Karpas-422 (cell line): Measurements from ENCODE around the gene FARS2. TPM values are rescaled to one million over a fixed set of nuclear protein-coding genes. Genes with fewer than 3 reads are reported as not detected.

ENCODE experiments used
- DNase-seq: peaks from one replicate; pipeline ENCODE4 v3.0.0-alpha.2; 2015
- H2AFZ ChIP-seq: fragments of 200-600 bp; sonication (generic); 2 replicates; pipeline ENCODE4 v1.6.1; 2014; ENCODE audit warnings: antibody characterized with exemption, low read length, mixed read lengths
- H3K27ac ChIP-seq: fragments of 200-600 bp; sonication (generic); 2 replicates; pipeline ENCODE4 v1.5.1; 2014; ENCODE audit warnings: mild to moderate bottlenecking, low read length, moderate library complexity
- H3K27me3 ChIP-seq: fragments of 200-600 bp; sonication (generic); 2 replicates; pipeline ENCODE4 v1.6.1; 2014; ENCODE audit warnings: low read length, mixed read lengths
- H3K36me3 ChIP-seq: fragments of 200-600 bp; sonication (generic); 2 replicates; pipeline ENCODE4 v1.6.1; 2014; ENCODE audit warnings: low read length, mixed read lengths; ENCODE audit not compliant: insufficient read depth
- H3K4me1 ChIP-seq: fragments of 200-600 bp; sonication (generic); 2 replicates; pipeline ENCODE4 v1.6.1; 2014; ENCODE audit warnings: mild to moderate bottlenecking, low read length, mixed read lengths
- H3K4me2 ChIP-seq: fragments of 200-600 bp; sonication (generic); 2 replicates; pipeline ENCODE4 v1.6.1; 2014; ENCODE audit warnings: low read length, low read depth, mild to moderate bottlenecking; ENCODE audit not compliant: poor library complexity, severe bottlenecking
- H3K4me3 ChIP-seq: fragments of 200-600 bp; sonication (generic); 2 replicates; pipeline ENCODE4 v1.5.1; 2014; ENCODE audit warnings: mild to moderate bottlenecking, antibody characterized with exemption, low read length, mixed read lengths
- H3K79me2 ChIP-seq: fragments of 200-600 bp; sonication (generic); 2 replicates; pipeline ENCODE4 v1.6.1; 2014; ENCODE audit warnings: mild to moderate bottlenecking, low read length, mixed read lengths
- H3K9ac ChIP-seq: fragments of 200-600 bp; sonication (generic); 2 replicates; pipeline ENCODE4 v1.6.0; 2014; ENCODE audit warnings: low read length
- H3K9me2 ChIP-seq: fragments of 200-600 bp; sonication (generic), shearing (Covaris generic); replicated peaks from 2 replicates; pipeline ENCODE4 v1.6.0; 2014; ENCODE audit warnings: mild to moderate bottlenecking, low read length, moderate library complexity; ENCODE audit not compliant: insufficient read depth
- H3K9me3 ChIP-seq: fragments of 300-700, 200-600 bp; sonication (generic); 2 replicates; pipeline ENCODE4 v1.6.1; 2014; ENCODE audit warnings: low read length, mixed read lengths
- H4K20me1 ChIP-seq: fragments of 200-600 bp; sonication (generic); 2 replicates; pipeline ENCODE4 v1.6.1; 2014; ENCODE audit warnings: mild to moderate bottlenecking, antibody characterized with exemption, low read length, low read depth; ENCODE audit not compliant: insufficient read depth
- total RNA-seq: library from RNA; depleted of rRNA; stranded (reverse); fragments of >200 nt; shearing (Covaris generic); gene quantifications from 2 replicates; pipeline ENCODE4 v1.2.3, GENCODE V29; 2014; ENCODE audit warnings: low replicate concordance; rRNA removed

Gene FARS2
- total RNA-seq = 9.0 and 16.0 TPM in 2 replicates

- H3K4me1 ChIP-seq = peaks cover 31% of the 10 kb centered on the region
- peak within 1 kb of the TSS; percentile 83 for H3K4me2 ChIP-seq
- H2AFZ ChIP-seq = peak within 1 kb of the TSS; percentile 86
- peaks cover 10% of the 10 kb centered on the region; the same call in 1 of the 2 replicates for H3K36me3 ChIP-seq
- H3K79me2 ChIP-seq = peaks cover 76% of the 10 kb centered on the region
- H3K27ac ChIP-seq = peak within 1 kb of the TSS; percentile 81
- peak within 1 kb of the TSS; percentile 90 for H3K4me3 ChIP-seq
- peak within 1 kb of the TSS; percentile 80 for H3K9ac ChIP-seq
- peak; percentile 95 for DNase-seq
- H3K9me3 ChIP-seq = no peaks in the 10 kb centered on the region
- no peaks in the 10 kb centered on the region for H4K20me1 ChIP-seq
- no peaks in the 10 kb centered on the region for H3K27me3 ChIP-seq
- no peaks in the 10 kb centered on the region for H3K9me2 ChIP-seq
Observed at GRCh38 chr6:5260661-5261544, at the start of gene FARS2, which contains the start of gene LYRM4. FARS2 (plus strand) TSS chr6:5261513. LYRM4 (minus strand) TSS chr6:5260950; CDS start chr6:5260733, 217 bp downstream.

GRCh38 chr6:5213836-5214235 lies 47.5 kb upstream of the FARS2 start:
- Histone ChIP-seq H3K4me1 (peaks cover 63% of the 10 kb centered on the region), H3K27ac (no peak overlapping the region), H2AFZ (no peak overlapping the region), H3K4me3 (no peak overlapping the region), H3K27me3 (no peaks in the 10 kb centered on the region), H3K4me2 (no peak overlapping the region), H4K20me1 (no peaks in the 10 kb centered on the region), H3K9me2 (no peaks in the 10 kb centered on the region), H3K36me3 (no peaks in the 10 kb centered on the region), H3K9me3 (no peaks in the 10 kb centered on the region), H3K79me2 (peaks cover 22% of the 10 kb centered on the region), H3K9ac (no peak overlapping the region)
- no peak for DNase-seq

DNA sequence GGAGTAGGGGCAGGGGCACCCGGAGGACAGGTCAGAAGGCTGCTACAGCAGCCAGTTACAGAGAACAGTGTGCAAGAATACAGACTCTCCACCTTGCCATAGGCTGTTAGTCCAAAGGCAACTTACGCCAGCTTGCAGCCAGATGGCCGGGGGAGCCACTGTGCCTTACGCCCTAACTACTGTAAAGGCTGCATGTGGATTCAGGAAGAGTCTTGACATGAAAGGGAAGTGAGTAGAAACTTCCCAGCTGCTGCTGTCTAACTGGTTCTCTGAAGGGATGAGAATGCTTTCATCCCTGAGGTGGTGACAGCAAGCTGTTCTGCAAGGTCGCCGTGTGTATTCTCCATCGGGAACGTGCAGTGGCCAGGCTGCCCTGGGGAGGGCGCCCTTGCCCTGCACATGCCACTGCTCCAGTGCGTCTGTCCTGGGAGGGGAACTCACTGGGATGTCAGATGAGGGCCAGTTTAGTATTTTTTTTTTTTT lies 46.7 kb upstream of the FARS2 start:
- H3K79me2 ChIP-seq = peaks cover 25% of the 10 kb centered on the region
- no peaks in the 10 kb centered on the region for H3K27me3 ChIP-seq
- no peak overlapping the region for H3K4me3 ChIP-seq
- peak; percentile 76 for DNase-seq
- peak overlapping the region; percentile 29 for H3K4me2 ChIP-seq
- H3K36me3 ChIP-seq = no peaks in the 10 kb centered on the region
- no peak overlapping the region for H3K27ac ChIP-seq
- no peak overlapping the region for H3K9ac ChIP-seq
- H3K4me1 ChIP-seq = peaks cover 71% of the 10 kb centered on the region
- no peaks in the 10 kb centered on the region for H4K20me1 ChIP-seq
- no peaks in the 10 kb centered on the region for H3K9me3 ChIP-seq
- no peaks in the 10 kb centered on the region for H3K9me2 ChIP-seq
- no peak overlapping the region for H2AFZ ChIP-seq

DNA sequence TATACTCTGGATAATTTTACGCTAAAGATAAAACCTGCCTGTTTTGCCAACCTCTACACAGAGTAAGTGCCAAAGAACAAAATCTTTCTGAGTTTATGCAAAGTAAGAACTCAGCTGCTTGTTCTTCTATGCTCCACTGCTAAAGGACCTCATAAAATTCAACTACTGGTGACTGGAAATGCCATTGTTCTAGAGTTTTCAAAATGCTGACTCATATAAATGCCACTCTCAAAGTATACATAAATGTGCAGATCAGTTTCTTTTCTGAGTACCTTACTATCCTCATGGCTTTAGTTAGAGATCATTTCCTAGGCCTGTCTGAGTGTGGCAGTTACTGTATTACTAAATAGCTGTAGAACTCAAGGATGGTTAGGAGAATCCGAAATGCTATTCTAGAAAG lies 46.2 kb upstream of the FARS2 start:
- H3K27ac ChIP-seq = peak overlapping the region; percentile 62
- no peak overlapping the region for H2AFZ ChIP-seq
- peaks cover 23% of the 10 kb centered on the region for H3K79me2 ChIP-seq
- DNase-seq = no peak
- H3K4me2 ChIP-seq = peak overlapping the region; percentile 29
- no peaks in the 10 kb centered on the region for H3K27me3 ChIP-seq
- H3K9me3 ChIP-seq = no peaks in the 10 kb centered on the region
- H3K4me3 ChIP-seq = no peak overlapping the region
- no peaks in the 10 kb centered on the region for H3K9me2 ChIP-seq
- H3K9ac ChIP-seq = no peak overlapping the region
- no peaks in the 10 kb centered on the region for H3K36me3 ChIP-seq
- no peaks in the 10 kb centered on the region for H4K20me1 ChIP-seq
- peaks cover 77% of the 10 kb centered on the region for H3K4me1 ChIP-seq

DNA sequence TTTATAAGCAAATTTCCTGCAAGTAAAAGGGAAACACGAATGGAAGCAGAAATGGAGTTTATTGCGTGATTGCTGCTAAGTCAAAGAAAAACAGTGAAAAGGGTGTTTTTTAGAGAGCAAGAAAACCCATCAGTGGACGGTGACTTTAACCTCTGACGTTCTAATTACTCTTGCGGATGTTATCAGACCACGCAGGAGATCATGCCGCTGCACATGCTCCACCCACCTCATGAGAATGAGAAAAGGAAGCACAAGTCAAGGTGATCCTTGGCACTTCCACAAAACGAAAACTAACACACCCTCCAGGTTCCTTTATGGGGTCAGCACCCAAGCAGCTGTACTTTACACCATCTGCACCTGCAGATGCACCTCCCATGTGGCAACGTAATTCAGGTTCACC lies 45.5 kb upstream of the FARS2 start:
- Histone ChIP-seq H3K36me3 (no peaks in the 10 kb centered on the region), H3K9me3 (no peaks in the 10 kb centered on the region), H3K9ac (no peak overlapping the region), H3K27me3 (no peaks in the 10 kb centered on the region), H3K79me2 (peaks cover 20% of the 10 kb centered on the region; the same call in 1 of the 2 replicates), H3K9me2 (no peaks in the 10 kb centered on the region), H3K27ac (peak overlapping the region; percentile 62), H3K4me3 (no peak overlapping the region), H2AFZ (no peak overlapping the region), H3K4me1 (peaks cover 81% of the 10 kb centered on the region), H3K4me2 (peak overlapping the region; percentile 29), H4K20me1 (no peaks in the 10 kb centered on the region)
- DNase-seq = peak; percentile 50

- Histone ChIP-seq H3K27me3 (no peaks in the 10 kb centered on the region), H3K27ac (peak overlapping the region; percentile 44; the same call in 1 of the 2 replicates), H3K4me2 (no peak overlapping the region), H3K4me1 (peaks cover 76% of the 10 kb centered on the region), H3K9me2 (no peaks in the 10 kb centered on the region), H2AFZ (no peak overlapping the region), H3K9ac (no peak overlapping the region), H3K9me3 (no peaks in the 10 kb centered on the region), H3K36me3 (no peaks in the 10 kb centered on the region), H3K4me3 (no peak overlapping the region), H3K79me2 (peaks cover 15% of the 10 kb centered on the region; the same call in 1 of the 2 replicates), H4K20me1 (no peaks in the 10 kb centered on the region)
- no peak for DNase-seq
Observed at GRCh38 chr6:5217356-5217755, 44.0 kb upstream of the FARS2 start.

DNA sequence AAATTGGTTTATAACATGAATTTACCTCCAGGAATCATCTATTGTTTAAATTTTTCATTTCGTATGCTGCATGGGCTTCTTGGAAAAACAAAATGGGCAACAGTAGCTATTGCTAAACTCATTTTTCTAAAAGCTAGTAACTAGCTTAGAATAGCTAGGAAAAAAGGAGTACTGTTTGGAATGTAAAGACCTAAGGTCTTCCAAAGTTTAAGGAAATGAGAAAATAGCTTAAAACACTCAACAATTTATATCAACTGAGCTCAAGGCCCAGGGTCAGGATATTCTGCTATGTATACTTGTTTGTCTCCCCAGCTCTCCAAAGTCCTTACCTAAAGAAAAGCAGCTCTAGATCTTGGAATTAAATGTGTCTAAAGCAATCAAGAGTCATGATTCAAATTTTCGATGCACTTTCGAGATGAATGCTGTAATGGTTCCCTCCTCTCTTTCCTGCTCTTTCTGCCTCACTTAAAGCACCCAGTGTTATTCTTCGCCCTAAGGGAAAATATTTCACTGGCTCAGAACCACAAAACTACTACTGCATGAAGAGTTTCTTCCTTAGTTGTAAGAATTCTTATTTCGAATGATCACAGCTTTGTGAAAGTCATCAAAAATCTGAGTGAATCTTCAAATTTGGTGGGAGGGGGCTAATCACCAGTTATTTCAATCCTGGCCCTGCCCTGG lies 42.2 kb upstream of the FARS2 start:
- Histone ChIP-seq H3K9me2 (no peaks in the 10 kb centered on the region), H3K27me3 (no peaks in the 10 kb centered on the region), H3K36me3 (peaks cover 4% of the 10 kb centered on the region; the same call in 1 of the 2 replicates), H4K20me1 (no peaks in the 10 kb centered on the region), H3K79me2 (peaks cover 21% of the 10 kb centered on the region; the same call in 1 of the 2 replicates), H3K4me2 (peak overlapping the region; percentile 40), H3K4me3 (no peak overlapping the region), H3K4me1 (peaks cover 61% of the 10 kb centered on the region), H3K9me3 (no peaks in the 10 kb centered on the region), H3K9ac (no peak overlapping the region), H3K27ac (peak overlapping the region; percentile 44), H2AFZ (no peak overlapping the region)
- no peak for DNase-seq

GRCh38 chr6:5220443-5220842 lies 40.9 kb upstream of the FARS2 start:
- H3K4me2 ChIP-seq = no peak overlapping the region
- H3K27me3 ChIP-seq = no peaks in the 10 kb centered on the region
- H4K20me1 ChIP-seq = no peaks in the 10 kb centered on the region
- H3K4me1 ChIP-seq = peaks cover 48% of the 10 kb centered on the region
- H3K36me3 ChIP-seq = peaks cover 6% of the 10 kb centered on the region; the same call in 1 of the 2 replicates
- peaks cover 23% of the 10 kb centered on the region; the same call in 1 of the 2 replicates for H3K79me2 ChIP-seq
- H3K4me3 ChIP-seq = no peak overlapping the region
- no peak overlapping the region for H2AFZ ChIP-seq
- DNase-seq = no peak
- H3K27ac ChIP-seq = no peak overlapping the region
- no peaks in the 10 kb centered on the region for H3K9me2 ChIP-seq
- no peaks in the 10 kb centered on the region for H3K9me3 ChIP-seq
- H3K9ac ChIP-seq = no peak overlapping the region
